HG02973 (cell line): Measurements from ENCODE around the gene ASXL3.

Experiments
- ATAC-seq: cut with Tn5 transposase; IDR thresholded peaks from one replicate; pipeline ENCODE4 v1.9.1; 2021; ENCODE audit warnings: moderate library complexity; ENCODE audit not compliant: unreplicated experiment

The ASXL3 gene

DNA sequence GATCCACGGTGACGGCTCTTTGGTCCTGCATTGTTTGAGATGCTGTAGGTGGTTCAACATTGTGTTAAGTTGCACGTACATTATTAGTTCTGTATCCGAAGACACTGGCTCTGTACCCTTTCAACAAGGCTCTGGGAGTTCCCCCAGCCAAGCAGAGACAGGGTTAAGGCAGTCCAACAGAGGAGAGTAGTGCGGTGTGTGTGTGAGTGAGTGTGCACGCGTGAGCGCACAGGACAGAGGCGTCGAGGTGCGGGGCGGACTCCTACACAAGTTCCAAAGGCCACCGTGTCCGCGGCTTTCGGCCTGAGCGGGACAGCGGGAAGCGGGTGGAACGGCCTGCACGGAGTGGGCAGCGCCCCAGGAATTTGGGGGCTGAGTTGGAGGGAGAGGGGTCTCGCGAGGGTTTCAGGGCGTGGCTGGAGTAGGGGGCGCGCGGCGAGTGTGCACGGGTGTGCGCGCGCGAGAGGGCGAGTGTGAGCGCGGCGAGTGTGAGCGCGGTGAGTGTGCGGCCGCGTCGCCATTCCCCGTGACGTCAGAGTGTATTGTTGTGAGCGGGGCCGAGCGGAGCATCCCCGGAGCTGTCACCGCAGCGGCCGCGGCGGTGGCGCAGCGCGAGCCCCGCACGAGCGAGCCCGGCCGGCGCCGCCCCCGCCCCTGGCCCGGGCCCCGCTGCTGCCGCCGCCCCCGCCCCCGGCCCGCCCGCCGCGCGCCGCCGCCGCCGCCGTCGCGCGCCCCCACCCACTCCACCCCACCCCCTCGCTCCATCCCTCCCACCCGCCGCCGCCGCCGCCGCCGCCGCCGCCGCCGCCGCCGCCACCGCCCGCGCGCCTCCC lies at the start of gene ASXL3:
Gene ASXL3 (plus strand): TSS at position 535 of the 833 bp plus-strand sequence. CDS start 413 bp downstream, outside the sequence.
- no peak for ATAC-seq

DNA sequence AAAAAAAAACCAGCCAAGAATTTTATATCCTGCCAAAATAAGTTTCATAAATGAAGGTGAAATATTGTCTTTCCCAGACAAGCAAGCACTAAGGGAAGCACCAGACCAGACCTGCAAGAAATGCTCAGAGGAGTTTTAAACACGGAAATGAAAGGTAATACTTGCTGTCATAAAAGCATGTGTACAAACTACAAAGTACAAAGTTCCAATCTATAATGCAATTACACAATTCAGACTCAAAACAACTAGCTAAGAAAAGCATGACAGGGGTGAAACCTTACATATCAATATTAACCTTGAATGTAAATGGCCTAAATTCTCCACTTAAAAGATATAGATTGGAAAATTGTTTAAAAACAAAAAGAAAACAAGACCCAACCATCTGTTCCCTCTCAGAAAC lies 45.0 kb upstream of the ASXL3 start:
- no peak for ATAC-seq

DNA sequence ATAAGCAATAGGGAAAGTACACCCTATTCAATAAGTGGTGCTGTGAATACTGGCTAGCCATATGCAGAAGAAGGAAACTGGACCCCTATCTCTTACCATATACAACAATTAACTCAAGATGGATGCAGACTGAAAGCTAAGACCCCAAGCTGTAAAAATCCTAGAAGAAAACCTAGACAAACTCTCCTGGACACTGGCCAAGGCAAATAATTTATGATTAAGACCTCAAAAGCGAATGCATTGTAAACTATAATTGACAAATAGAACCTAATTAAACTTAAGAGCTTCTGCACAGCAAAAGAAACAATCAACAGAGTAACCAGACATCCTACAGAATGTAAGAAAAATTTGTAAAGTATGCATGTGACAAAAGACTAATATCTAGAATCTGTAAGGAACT lies 41.1 kb upstream of the ASXL3 start:
- no peak for ATAC-seq

- ATAC-seq, result no peak
Observed at GRCh38 chr18:33538418-33539042, 39.5 kb upstream of the ASXL3 start.

DNA sequence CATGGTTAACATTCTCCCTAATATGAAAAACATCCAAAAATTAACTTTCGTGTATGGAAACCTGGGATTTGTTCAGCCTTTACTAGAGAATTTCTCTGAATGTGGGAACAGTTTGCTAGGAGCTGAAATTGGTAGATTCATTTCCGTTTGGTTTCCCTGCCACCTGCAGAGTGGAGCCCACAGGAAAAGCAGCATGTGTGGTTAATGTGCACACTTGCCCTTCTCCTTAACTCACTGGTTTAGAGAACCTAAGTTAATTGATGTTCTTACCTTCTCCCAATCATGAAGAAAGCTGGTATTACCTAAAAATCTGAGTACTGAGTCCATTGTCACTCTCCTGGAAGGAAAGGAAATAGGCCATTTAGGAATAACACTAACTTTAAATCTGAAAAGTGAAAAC lies 37.6 kb upstream of the ASXL3 start:
- ATAC-seq, result no peak

GRCh38 chr18:33541316-33541715 lies 36.7 kb upstream of the ASXL3 start:
- ATAC-seq, result no peak

DNA sequence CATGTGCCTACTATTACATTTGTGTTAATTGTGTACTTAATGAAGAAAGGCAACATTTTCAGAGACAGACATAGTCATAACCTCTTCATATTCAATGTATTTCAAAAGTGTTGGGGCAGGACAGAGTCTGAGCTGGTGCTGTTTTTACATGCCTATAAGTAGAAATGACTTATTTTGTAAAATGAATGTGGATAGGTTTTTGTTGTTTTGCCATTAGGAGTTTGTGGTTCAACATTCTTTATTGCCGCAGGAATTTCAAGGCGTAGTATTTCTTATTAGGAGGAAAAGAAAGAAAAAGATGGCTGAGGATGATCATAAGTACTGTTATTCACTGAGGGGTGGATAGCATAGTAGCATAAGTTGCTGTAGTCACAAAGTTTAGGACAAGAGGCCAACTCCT lies 21.2 kb upstream of the ASXL3 start:
- ATAC-seq, result no peak

DNA sequence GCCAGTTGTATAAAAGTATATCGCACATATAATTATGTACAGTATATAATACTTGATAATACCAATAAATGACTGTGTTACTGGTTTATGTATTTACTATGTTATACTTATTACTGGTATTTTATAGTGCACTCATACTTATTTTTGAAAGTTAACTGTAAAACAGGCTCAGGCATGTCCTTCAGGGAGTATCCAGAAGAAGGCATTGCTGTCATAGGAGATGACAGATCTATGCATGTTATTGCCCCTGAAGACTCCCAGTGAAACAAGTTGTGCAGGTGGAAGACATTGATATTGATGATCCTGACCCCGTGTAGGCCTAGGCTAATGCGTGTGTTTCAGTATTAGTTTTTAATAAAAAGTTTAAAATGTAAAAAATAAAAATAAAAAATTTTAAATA lies 20.3 kb upstream of the ASXL3 start:
- ATAC-seq, result no peak

DNA sequence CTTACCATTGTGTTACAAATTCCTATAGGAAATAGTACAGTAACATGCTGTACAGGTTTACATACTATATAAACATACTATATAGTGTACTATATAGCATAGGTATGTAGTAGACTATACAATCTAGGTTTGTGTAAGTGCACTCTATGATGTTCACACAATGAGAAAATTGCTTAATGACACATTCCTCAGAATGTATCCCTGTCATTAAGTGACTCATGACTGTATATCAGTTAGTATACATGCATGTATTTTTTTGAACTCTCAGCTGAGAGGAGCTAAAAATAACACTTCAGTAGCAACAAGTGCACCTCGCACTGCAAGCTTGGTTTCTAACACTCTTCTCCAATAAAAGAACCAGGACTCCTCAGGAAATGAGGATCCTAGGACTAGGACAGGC lies 19.5 kb upstream of the ASXL3 start:
- no peak for ATAC-seq

- ATAC-seq, result no peak
Observed at GRCh38 chr18:33560686-33561370, 17.2 kb upstream of the ASXL3 start.

- no peak for ATAC-seq
Observed at GRCh38 chr18:33562741-33563140, 15.3 kb upstream of the ASXL3 start.

GRCh38 chr18:33567705-33568104 lies 10.3 kb upstream of the ASXL3 start:
- no peak for ATAC-seq

DNA sequence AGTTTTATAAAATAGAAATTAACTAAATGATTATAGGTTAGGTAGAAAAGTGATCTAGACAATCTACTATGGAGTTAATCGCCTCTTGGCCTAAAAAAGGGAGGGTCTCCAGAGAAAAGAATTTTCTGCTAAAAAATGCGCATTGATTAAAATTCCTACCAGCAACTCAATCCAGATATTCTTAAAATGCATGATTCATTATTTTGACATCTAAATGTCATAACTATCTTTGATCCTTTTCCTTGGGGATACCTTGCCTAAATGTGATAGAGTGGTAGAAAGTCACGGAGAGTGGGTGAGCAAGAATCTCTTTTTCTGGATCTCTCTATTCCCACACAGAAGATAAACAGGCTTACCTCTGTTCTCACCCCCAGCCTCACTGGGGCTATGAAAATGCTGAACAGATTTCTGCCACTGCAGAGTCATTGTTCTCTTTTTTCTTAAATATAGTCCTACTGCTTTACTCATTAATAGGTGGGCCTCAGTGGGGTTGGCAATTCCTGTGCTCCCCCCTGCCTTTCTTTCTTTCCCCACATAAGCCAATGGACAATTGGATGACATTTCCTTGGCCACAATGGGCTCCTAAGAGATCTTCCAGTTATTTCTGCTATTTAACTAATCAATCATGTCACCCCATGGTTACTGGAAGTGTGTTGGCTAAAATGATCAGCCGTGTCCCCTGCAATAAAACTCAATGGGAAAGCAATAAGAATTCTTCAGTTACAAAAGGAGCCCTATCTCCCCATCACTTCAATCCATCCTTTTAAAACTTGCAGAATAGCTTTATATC lies 5.8 kb upstream of the ASXL3 start:
- ATAC-seq, result no peak

- ATAC-seq, result no peak
Observed at GRCh38 chr18:33573193-33573592, 4.8 kb upstream of the ASXL3 start.

DNA sequence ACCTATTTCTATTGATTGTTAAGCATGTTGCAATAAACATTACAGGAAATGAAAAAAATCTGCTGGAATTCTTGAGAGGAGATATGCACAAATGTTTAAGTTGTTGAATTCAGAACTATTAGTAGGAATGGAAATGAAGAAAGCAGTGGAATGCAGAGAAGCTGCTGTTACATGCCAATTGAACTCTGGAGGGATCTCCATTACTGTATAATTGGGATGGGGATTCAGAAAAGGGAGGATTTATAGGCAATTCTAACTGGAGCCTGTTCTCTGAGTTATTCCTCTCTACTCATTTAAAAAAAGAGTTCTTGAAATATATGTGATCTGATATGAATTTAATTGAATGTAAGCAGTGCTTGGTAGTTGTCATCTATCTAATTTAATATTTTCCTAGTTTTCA lies 2.6 kb upstream of the ASXL3 start:
- ATAC-seq, result no peak

DNA sequence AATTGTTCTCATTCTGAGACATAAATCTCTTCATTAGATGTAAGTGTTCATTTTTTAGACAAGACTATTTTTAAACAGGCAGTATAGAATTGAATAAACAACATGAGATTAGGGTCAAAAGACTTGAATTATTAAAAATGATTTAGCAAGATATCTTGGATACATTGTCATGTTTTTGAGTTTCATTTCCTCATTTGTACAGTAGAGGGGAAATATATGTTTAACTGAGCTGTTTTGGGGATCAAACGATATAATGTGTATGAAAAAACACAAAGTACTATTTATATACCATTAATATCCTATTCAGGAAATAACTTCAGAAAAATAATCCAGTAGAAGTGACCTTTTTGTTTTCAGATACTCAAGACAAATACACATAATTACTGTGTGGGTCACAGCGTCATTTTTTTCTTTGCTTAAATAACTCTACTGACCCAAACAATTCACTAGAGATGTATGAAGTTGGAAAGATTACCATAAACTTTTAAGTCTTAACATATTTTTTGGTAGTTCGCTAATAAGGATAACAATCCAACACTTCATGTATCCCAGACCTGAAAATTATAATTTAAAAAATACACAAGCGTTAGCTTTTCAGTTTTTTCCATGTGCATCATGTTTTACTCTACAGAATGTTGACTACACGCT lies 896 bp upstream of the ASXL3 start:
- ATAC-seq, result no peak

DNA sequence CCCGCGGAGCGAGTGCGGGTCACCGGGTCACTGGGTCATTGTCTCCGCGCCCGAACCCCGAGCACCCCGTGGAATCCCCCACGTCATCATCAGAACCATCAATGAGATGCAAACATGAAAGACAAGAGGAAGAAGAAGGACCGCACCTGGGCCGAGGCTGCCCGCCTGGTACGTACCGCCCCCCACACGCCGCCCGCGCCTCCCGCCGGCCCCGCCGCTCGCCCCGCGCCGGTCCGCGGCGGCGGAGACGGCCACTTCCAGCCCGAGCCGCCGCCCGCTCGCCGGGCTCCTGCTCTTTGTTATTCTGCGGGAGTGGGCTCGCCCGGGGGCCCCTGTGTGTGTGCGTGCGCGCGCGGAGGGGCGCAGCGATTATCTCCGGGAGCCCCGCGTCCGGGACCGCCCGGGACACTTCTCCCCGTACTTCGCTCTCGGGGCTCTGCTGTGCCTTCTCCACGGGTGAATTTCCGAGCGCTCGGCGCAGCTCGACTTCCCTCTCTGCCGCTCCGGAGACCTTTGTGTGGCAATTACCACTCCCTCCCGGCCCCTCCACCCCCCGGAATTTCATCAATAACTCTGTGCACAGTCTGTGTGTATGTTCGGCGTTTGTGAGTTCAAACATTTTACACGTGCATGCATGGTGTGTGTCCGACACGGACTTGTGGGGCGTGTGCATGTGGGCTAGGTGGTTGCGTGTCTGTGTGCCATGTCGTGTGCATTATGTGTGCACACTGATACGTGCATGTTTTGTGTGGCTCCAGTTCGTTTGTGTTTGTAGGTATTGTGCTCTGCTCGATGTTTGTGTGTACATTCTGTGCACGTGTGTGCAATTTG lies 714 bp downstream of the ASXL3 start:
- ATAC-seq, result no peak

DNA sequence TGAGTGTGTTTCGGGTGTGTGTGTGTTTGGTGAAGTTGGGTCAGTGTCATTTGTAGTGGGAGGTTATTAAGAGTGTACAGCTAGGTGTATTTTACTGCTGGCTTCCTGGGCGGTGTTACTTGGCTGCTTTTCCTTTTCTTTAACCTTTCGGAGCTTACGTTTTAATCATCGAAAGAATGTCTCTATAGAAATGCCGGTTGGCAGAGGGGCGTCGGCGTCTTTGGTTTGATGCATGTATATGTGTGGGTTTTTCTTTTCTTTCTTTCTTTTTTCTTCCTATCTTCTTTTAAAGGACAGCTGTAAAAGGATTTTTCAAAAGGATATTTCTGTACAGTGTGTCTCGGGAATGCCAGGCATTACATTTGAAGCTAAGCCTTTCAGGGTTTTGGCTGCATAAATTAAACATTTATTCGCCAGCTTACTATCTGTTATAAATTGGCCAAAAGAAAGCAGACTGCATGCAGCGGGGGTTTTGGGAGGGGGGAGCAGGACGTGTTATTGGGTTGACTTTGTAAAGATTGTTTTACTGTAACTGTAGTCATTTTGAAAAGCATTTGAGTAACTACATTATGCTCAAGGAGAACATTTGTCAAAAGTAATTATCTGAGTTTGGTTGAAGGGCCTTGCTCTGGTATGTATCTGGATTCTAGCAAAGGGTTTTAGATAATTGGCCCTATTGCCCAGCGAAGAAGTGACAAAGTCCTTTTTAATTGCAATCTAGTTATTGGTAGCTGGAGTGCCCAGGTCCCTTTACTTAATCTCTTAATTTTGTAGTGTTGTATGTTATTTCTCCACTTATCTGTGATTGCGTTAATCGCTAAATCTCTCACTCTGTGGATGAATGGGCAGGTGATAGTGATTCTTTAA lies 1.6 kb downstream of the ASXL3 start:
- ATAC-seq, result no peak

GRCh38 chr18:33580546-33580945 lies 2.5 kb downstream of the ASXL3 start:
- ATAC-seq, result no peak
